OCI-LY3 (cell line): ENCODE results near the gene PPP1R36.
"Not testable (repeated sequence)": the region's sequence is repeated elsewhere in the genome, so short reads cannot be mapped to it uniquely, and the experiment has no call there.

Experiments used
- EZH2phosphoT487 ChIP-seq: fragments of 200-600 bp; shearing (Covaris generic); IDR thresholded peaks from 2 replicates; pipeline ENCODE4 v1.6.1; 2018; ENCODE audit warnings: antibody characterized with exemption, mixed run types, low read depth
- TF ChIP-seq, protein P1 (sequence below): fragments of 200-600, 300-600 bp; sonication (generic); IDR thresholded peaks from 2 replicates; pipeline ENCODE4 v1.5.1; 2014; ENCODE audit warnings: antibody characterized with exemption, low read length, low read depth

DNA sequence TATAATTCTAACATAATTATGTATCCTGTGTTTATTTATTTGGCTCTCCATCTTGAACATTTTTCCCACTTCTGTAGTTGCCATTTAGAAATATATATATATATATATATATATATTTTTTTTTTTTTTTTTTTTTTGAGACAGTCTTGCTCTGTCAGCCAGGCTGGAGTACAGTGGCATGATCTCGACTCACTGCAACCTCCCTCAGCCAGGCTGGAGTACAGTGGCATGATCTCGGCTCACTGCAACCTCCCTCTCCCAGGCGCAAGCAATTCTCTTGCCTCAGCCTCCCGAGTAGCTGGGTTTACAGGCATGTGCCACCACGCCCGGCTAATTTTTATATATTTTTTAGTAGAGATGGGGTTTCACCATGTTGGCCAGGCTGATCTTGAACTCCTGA, 32.1 kb upstream of the PPP1R36 start:
- TF ChIP-seq EZH2phosphoT487: not testable (repeated sequence)
- TF ChIP-seq, protein P1, sequence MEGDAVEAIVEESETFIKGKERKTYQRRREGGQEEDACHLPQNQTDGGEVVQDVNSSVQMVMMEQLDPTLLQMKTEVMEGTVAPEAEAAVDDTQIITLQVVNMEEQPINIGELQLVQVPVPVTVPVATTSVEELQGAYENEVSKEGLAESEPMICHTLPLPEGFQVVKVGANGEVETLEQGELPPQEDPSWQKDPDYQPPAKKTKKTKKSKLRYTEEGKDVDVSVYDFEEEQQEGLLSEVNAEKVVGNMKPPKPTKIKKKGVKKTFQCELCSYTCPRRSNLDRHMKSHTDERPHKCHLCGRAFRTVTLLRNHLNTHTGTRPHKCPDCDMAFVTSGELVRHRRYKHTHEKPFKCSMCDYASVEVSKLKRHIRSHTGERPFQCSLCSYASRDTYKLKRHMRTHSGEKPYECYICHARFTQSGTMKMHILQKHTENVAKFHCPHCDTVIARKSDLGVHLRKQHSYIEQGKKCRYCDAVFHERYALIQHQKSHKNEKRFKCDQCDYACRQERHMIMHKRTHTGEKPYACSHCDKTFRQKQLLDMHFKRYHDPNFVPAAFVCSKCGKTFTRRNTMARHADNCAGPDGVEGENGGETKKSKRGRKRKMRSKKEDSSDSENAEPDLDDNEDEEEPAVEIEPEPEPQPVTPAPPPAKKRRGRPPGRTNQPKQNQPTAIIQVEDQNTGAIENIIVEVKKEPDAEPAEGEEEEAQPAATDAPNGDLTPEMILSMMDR: not testable (repeated sequence)
